ENCODE data around the gene ATP2A3. TPM values are rescaled to one million over a fixed set of nuclear protein-coding genes. Genes with fewer than 3 reads are reported as not detected.

The ATP2A3 gene
- polyA plus RNA-seq, 3 donors, result 6.9 to 46.5 (median 9.5) TPM

GRCh38 chr17:3894911-3895343 is 69.3 kb downstream of the ATP2A3 start:
- Histone ChIP-seq H3K36me3 (replicated peaks in 1 of 2; ENCODE audit: control insufficient read depth in 1 of 2, insufficient read depth in 2 of 2, low read length in 2 of 2) (peaks cover 29 to 39% of the 10 kb centered on the region in 2 donors), H3K4me2 (replicated peaks; ENCODE audit: extremely low read depth, low read length, poor library complexity, severe bottlenecking) (peak overlapping the region; percentile 11), H3K9ac (ENCODE audit: insufficient read depth, low read length, poor library complexity, severe bottlenecking) (no peak overlapping the region), H3K4me1 (ENCODE audit: control insufficient read depth in 1 of 2, insufficient read depth in 2 of 2, low read length in 2 of 2) (peaks cover 52 to 62% of the 10 kb centered on the region in 2 donors), H2AFZ (ENCODE audit: insufficient read depth, low read depth, low read length, poor library complexity, severe bottlenecking) (no peak overlapping the region), H3K27me3 (ENCODE audit: control insufficient read depth in 2 of 2, insufficient read depth in 2 of 2, low read length in 2 of 2) (no peaks in the 10 kb centered on the region), H3K9me3 (replicated peaks in 1 of 2; ENCODE audit: control insufficient read depth in 1 of 2, insufficient read depth in 1 of 2, low read length in 2 of 2) (no peaks in the 10 kb centered on the region), H3K79me2 (ENCODE audit: insufficient read depth, low read length) (no peaks in the 10 kb centered on the region), H3K4me3 (replicated peaks in 1 of 3; ENCODE audit: low read depth in 2 of 3, low read length in 3 of 3) (peak overlapping the region in 1 of 3 experiments; percentile 15), H4K20me1 (ENCODE audit: insufficient read depth, low read length) (no peaks in the 10 kb centered on the region), H3K27ac (ENCODE audit: low read depth in 1 of 2, low read length in 2 of 2) (peak overlapping the region; percentile 31 to 61)
- peak overlapping the region; percentile 77 to 92 (median 85) for H3K27ac Mint-ChIP-seq
- H3K4me1 Mint-ChIP-seq, result peaks cover 49% of the 10 kb centered on the region
- TF ChIP-seq, protein P1, sequence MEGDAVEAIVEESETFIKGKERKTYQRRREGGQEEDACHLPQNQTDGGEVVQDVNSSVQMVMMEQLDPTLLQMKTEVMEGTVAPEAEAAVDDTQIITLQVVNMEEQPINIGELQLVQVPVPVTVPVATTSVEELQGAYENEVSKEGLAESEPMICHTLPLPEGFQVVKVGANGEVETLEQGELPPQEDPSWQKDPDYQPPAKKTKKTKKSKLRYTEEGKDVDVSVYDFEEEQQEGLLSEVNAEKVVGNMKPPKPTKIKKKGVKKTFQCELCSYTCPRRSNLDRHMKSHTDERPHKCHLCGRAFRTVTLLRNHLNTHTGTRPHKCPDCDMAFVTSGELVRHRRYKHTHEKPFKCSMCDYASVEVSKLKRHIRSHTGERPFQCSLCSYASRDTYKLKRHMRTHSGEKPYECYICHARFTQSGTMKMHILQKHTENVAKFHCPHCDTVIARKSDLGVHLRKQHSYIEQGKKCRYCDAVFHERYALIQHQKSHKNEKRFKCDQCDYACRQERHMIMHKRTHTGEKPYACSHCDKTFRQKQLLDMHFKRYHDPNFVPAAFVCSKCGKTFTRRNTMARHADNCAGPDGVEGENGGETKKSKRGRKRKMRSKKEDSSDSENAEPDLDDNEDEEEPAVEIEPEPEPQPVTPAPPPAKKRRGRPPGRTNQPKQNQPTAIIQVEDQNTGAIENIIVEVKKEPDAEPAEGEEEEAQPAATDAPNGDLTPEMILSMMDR (IDR thresholded peaks at IDR 0.05), result no peak
- peaks cover 38 to 44% of the 10 kb centered on the region in 2 donors for H3K36me3 Mint-ChIP-seq
- peaks cover 10 to 16% (median 11%) of the 10 kb centered on the region in 3 donors for H3K27me3 Mint-ChIP-seq (ENCODE audit: low read depth in 3 of 3)
- H3K4me3 Mint-ChIP-seq, result peak overlapping the region; percentile 7 to 29
- intact Hi-C loops (cut with micrococcal nuclease), result loop anchor here (5.0 kb wide), 1 partner anchor 48 kb away; the partner anchor contains the start of gene NCBP3 (in 2 of the 2)
- peak in 2 of 3 donors; percentile 39 to 52 for DNase-seq
- WGBS (ENCODE audit: insufficient coverage), result 3% methylated on average over 2 of the region's 2 CpGs
- no peaks in the 10 kb centered on the region for H3K9me3 Mint-ChIP-seq

GRCh38 chr17:3894188-3894587 is 70.0 kb downstream of the ATP2A3 start:
- H2AFZ ChIP-seq (ENCODE audit: insufficient read depth, low read depth, low read length, poor library complexity, severe bottlenecking), result no peak overlapping the region
- Mint-ChIP-seq H3K9me3 (no peaks in the 10 kb centered on the region), H3K27me3 (ENCODE audit: low read depth in 3 of 3) (peaks cover 10 to 16% (median 11%) of the 10 kb centered on the region in 3 donors), H3K27ac (peak overlapping the region in 3 of 7 donors; percentile 77 to 92 (median 91)), H3K4me3 (peak overlapping the region; percentile 82 to 90), H3K36me3 (peaks cover 37 to 38% of the 10 kb centered on the region in 2 donors), H3K4me1 (peaks cover 53% of the 10 kb centered on the region)
- peak overlapping the region in 1 of 3 experiments; percentile 79 for H3K4me3 ChIP-seq (replicated peaks in 1 of 3; ENCODE audit: low read depth in 2 of 3, low read length in 3 of 3)
- H3K36me3 ChIP-seq (replicated peaks in 1 of 2; ENCODE audit: control insufficient read depth in 1 of 2, insufficient read depth in 2 of 2, low read length in 2 of 2), result peaks cover 25 to 32% of the 10 kb centered on the region in 2 donors
- H3K27me3 ChIP-seq (ENCODE audit: control insufficient read depth in 2 of 2, insufficient read depth in 2 of 2, low read length in 2 of 2), result no peaks in the 10 kb centered on the region
- TF ChIP-seq, protein P1 (IDR thresholded peaks at IDR 0.05), result no peak
- peak overlapping the region in 1 of 2 donors; percentile 61 for H3K27ac ChIP-seq (ENCODE audit: low read depth in 1 of 2, low read length in 2 of 2)
- WGBS (ENCODE audit: insufficient coverage), result 96% methylated on average over 3 of the region's 5 CpGs
- no peaks in the 10 kb centered on the region for H3K9me3 ChIP-seq (replicated peaks in 1 of 2; ENCODE audit: control insufficient read depth in 1 of 2, insufficient read depth in 1 of 2, low read length in 2 of 2)
- H3K9ac ChIP-seq (ENCODE audit: insufficient read depth, low read length, poor library complexity, severe bottlenecking), result no peak overlapping the region
- no peak for DNase-seq
- no peaks in the 10 kb centered on the region for H3K79me2 ChIP-seq (ENCODE audit: insufficient read depth, low read length)
- H4K20me1 ChIP-seq (ENCODE audit: insufficient read depth, low read length), result no peaks in the 10 kb centered on the region
- H3K4me2 ChIP-seq (replicated peaks; ENCODE audit: extremely low read depth, low read length, poor library complexity, severe bottlenecking), result peak overlapping the region; percentile 87
- H3K4me1 ChIP-seq (ENCODE audit: control insufficient read depth in 1 of 2, insufficient read depth in 2 of 2, low read length in 2 of 2), result peaks cover 55 to 70% of the 10 kb centered on the region in 2 donors
- intact Hi-C loops (cut with micrococcal nuclease), result loop anchor here (5.0 kb wide), 1 partner anchor 47 kb away; the partner anchor contains the start of gene NCBP3 (in 2 of the 2)

Data from CD14-positive monocyte (primary cell).